Dedifferentiated amniotic fluid mesenchymal stem cell (primary cell): ENCODE results near the gene SRCAP.
"Not testable (repeated sequence)": the region's sequence is repeated elsewhere in the genome, so short reads cannot be mapped to it uniquely, and the experiment has no call there.

ENCODE experiments used
- DNase-seq: peaks from one replicate; pipeline ENCODE4 v3.0.0-alpha.2; 2016; ENCODE audit errors: extremely low spot score

The SRCAP gene

DNA sequence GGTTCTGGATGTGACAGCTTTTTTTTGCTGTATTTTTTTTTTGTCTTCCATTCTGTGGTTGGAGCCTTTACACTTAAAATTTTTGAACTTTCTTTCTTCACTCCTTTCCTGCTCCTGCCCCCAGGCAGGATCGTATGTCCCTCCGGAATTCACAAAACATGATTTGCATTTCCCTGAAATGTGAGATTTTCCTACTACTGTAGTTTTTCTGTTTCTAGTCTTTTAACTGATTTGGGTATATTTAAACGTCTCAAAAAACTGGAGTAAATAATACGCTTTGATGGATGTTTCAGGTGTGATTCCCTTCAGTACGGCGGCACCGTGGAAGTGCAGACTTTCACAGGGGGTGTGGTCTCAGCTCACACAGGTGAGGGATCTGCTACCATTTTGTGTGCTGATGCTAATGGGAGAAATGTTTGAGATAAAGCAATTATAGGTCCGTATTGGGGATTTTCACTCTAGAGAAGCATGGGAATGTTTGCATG, 686 bp downstream of the SRCAP start:
- DNase-seq, result no peak

DNA sequence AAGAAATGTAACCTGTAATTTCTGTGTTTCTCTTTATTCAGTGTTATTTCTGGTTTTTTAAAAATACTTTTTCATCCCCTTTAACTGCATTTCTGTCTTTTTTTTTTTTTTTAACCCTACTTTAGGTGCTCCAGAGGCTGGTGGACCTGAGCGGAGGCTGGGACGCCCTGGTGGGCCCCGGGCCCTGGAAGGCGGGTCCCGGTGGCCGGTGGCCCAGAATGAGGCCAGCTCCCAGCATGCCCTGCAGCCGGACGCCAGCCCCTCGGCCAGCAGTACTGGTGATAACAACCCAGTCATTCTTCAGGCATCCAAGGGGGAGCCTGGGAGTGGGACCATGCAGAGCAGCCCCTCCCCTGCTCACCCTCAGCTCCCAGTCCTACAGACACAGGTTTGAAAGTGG, 1.5 kb downstream of the SRCAP start:
- DNase-seq, result no peak

DNA sequence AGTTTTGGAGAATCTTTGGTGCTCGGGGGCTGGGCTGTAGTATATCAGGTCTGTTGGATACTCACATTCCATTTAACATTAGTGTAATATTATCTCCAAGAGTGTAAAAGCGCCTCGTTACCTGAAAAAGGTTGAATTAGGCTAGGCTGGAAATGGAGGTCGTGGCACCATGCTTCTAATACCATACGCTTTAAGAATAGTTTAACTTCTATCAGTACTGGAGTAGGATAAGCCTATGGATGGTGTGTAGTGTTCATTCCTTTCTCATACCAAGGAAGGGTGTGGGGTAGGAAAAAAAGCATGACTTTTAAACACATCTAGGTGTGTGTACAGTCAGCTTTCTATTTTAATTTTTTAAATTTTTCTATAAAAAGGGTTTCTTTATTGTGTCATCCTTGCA, 2.0 kb downstream of the SRCAP start:
- DNase-seq, result no peak

DNA sequence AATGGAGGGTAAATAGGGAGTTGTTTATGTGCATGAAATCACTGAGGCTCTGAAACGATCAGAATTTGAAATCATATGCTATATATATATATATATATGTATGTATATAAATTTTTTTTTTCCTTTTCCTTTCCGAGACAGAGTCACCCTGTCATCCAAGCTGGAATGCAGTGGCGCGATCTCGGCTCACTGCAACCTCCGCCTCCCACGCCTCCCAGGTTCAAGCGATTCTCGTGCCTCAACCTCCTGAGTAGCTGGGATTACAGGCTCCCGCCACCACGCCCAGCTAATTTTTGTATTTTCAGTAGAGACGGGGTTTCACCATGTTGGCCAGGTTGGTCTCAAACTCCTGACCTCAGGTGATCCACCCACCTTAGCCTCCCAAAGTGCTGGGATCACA, 4.1 kb downstream of the SRCAP start:
- not testable (repeated sequence) for DNase-seq

DNA sequence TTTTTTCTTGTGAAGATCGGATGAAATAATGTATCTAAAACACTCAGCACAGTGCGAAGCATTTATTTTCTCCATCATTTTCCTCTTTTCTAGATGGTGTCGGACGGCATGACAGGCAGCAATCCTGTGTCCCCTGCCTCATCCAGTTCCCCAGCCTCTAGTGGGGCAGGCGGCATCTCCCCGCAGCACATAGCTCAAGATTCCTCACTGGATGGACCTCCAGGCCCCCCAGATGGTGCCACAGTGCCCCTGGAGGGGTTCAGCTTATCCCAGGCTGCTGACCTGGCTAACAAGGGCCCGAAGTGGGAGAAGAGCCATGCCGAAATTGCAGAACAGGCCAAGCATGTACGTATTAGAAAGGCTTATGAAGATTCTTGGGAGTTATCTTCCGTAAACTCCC, 5.0 kb downstream of the SRCAP start:
- DNase-seq, result no peak

DNA sequence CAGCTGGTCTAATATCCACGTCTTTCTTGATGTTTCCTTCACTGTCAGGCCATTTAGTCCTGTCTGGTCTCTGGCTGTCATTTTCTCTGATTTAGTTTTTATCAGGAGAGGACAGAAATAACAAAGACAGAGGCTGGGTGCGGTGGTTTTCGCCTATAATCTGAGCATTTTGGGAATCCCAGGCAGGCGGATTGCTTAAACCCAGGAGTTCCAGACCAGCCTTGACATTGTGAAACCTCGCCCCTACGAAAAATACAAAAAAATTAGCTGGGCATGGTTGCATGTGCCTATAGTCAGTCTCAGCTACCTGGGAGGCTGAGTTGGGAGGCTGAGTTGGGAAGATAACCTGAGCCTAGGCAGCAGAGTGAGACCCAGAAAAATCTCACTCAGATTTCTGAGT, 7.1 kb downstream of the SRCAP start:
- DNase-seq, result no peak

DNA sequence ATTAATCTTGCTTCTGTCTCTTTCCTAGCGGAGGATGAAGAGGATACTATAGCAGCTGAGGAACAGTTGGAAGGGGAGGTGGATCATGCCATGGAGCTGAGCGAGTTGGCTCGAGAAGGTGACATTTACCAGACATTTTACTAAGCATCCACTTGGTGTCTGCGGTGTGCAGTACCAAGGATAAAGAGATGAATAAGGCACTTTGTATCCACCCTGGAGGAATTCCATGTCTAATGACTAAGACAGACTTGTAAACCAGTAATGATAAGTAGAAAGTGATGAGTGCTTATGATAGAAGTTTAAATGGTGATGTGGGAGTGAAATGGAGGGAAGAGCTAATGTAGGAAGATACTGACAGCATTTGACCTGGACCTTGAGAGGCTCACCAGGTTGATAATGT, 12.0 kb downstream of the SRCAP start:
- DNase-seq, result no peak

DNA sequence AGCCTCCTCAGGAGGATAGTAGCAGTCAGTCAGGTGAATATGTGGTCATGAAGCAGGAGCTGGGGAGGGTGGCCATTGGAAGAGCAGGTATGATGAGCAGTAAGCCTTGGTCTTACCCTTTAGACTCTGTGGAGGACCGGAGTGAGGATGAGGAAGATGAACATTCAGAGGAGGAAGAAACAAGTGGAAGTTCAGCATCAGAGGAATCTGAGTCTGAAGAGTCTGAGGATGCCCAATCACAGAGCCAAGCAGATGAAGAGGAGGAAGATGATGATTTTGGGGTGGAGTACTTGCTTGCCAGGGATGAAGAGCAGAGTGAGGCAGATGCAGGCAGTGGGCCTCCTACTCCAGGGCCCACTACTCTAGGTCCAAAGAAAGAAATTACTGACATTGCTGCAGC, 12.7 kb downstream of the SRCAP start:
- no peak for DNase-seq

DNA sequence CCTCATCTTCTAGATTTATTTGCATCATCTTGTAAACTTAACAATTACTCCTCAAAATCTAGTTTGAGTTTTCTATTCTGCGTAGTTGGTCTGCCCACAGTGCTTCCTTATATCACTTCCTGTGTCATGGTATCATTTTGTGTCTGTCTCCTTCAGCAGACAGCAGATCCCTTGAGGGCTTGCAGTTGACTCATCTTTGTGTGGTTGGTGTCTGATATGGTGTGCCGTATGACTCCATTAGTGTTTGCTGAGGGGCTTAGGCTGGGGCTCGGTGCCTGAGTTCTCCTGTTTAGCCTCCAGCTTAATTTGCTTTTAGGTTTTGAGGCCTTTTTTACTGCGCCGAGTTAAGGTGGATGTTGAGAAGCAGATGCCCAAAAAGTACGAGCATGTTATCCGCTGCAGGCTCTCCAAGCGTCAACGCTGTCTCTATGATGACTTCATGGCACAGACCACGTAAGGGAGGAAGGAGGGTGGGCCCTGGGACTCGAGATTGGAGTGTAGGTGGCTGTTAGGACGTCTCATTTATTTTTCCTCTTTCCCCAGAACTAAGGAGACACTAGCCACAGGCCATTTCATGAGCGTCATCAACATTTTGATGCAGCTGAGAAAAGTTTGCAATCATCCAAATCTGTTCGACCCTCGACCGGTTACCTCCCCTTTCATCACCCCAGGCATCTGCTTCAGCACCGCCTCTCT, 16.9 kb downstream of the SRCAP start:
- no peak for DNase-seq

DNA sequence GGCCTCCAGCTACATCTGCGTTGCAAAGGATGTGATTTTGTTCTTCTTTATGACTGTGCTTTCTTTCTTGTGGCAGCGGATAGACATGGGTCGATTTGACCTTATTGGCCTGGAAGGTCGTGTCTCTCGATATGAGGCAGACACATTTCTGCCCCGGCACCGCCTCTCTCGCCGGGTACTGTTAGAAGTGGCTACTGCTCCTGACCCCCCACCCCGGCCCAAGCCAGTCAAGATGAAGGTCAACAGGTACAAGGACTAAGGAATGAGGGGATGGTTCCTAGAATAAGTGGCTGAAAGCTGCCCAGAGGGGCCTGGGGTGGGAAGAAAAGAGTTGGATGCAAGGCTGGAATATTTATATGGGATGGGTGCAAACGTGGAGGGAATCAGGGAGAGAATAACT, 21.1 kb downstream of the SRCAP start:
- no peak for DNase-seq

DNA sequence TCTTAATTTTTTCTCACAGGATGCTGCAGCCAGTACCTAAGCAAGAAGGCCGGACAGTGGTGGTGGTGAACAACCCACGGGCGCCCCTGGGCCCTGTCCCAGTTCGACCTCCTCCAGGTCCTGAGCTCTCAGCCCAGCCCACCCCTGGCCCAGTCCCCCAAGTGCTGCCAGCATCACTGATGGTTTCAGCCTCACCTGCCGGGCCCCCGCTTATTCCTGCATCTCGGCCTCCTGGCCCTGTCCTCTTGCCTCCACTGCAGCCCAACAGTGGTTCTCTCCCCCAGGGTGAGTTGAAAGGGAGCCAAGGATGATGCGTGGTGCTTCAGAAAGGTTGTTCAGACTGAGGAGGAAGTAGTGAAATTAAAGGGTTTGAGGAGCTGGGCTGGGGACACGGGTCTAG, 21.7 kb downstream of the SRCAP start:
- no peak for DNase-seq

DNA sequence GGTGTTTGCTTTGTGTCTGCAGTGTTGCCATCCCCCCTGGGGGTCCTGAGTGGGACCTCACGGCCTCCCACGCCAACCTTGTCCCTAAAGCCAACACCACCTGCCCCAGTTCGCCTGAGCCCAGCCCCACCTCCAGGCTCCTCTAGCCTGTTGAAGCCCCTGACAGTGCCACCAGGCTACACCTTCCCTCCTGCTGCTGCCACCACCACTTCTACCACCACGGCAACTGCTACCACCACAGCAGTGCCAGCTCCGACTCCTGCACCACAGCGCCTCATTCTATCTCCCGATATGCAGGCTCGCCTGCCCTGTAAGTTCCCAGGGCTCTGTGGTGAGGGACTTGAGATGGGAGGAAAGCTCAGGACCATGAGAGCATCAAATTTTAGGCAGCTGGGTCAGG, 22.2 kb downstream of the SRCAP start:
- no peak for DNase-seq

DNA sequence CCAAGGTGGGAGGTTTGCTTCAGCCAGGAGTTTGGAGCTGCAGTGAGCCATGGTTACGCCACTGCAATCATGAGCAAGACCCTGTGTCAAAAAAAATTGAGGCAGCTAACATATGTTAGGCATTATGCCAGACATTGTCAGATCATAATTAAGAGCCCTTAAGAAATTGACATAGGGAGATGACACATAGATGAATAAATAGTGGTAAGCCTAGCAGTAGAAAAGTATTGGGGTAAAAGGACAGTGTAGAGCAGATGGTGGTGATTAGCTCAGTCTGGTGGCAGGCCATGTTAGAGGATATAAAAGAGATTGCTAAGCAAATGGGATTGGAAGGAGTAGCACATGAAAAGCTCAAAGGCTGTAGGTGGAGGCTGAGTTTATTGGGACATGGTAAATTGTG, 22.6 kb downstream of the SRCAP start:
- no peak for DNase-seq

DNA sequence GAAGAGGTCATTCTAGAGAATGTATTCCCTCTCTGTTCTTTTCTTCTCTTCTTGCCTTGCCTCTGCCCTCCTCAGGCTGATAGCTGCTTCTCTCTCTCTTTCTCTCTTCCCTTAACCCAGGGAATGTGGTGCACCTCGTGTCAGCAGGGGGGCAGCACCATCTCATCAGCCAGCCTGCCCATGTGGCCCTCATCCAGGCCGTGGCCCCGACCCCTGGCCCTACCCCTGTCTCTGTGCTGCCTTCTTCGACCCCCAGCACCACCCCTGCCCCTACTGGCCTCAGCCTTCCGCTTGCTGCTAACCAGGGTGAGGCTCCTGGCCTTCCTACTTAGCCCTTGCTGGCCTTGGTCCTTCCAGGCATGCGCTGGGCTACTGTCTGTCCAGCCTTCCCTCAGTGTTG, 23.5 kb downstream of the SRCAP start:
- no peak for DNase-seq

DNA sequence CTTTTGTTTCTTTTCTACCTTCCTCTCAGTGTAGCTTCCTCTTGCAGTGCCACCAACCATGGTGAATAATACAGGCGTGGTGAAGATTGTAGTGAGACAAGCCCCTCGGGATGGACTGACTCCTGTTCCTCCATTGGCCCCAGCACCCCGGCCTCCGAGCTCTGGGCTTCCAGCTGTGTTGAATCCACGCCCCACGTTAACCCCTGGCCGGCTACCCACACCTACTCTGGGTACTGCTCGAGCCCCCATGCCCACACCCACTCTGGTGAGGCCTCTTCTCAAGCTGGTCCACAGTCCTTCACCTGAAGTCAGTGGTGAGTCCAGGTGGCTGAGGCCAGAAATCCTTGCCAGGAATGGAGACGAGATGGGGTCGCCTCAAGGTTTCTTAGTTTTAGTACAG, 23.9 kb downstream of the SRCAP start:
- no peak for DNase-seq

DNA sequence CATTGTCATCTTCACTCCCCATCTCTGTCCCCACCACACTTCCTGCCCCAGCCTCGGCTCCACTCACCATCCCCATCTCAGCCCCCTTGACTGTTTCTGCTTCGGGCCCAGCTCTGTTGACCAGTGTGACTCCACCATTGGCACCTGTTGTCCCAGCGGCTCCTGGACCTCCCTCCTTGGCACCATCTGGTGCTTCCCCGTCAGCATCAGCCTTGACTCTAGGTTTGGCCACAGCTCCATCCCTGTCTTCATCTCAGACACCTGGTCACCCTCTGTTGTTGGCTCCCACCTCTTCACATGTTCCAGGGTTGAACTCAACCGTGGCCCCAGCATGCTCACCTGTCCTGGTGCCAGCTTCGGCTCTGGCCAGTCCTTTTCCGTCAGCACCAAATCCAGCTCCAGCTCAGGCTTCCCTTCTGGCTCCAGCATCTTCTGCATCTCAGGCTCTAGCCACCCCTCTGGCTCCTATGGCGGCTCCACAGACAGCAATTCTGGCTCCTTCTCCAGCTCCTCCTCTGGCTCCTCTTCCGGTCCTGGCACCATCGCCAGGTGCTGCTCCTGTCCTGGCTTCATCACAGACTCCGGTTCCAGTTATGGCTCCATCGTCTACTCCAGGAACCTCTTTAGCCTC, 24.9 kb downstream of the SRCAP start:
- DNase-seq, result no peak

DNA sequence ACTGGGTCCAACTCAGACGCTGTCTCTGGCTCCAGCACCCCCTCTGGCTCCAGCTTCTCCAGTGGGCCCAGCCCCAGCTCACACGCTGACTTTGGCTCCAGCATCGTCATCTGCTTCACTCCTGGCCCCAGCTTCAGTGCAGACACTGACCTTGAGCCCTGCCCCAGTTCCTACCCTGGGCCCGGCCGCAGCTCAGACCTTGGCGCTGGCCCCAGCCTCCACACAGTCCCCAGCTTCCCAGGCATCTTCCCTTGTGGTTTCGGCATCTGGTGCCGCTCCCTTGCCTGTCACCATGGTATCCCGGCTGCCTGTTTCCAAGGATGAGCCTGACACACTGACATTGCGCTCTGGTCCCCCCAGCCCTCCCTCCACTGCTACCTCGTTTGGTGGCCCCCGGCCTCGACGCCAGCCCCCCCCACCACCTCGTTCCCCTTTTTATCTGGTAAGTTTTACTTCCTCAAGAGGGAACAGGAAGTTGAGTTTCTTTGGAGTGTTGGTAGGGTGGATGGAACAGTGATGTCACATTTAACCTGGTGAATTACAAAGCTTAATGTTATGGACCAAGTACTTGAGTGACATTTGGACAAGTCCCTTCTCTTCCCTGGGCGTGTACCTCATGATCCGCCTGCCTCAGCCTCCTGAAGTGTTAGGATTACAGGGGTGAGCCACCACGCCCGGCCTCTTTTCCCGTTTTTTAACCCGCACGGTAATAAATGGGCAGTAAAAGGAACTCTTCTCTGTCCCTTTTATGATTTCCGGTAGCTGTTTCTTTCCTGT, 25.9 kb downstream of the SRCAP start:
- no peak for DNase-seq

DNA sequence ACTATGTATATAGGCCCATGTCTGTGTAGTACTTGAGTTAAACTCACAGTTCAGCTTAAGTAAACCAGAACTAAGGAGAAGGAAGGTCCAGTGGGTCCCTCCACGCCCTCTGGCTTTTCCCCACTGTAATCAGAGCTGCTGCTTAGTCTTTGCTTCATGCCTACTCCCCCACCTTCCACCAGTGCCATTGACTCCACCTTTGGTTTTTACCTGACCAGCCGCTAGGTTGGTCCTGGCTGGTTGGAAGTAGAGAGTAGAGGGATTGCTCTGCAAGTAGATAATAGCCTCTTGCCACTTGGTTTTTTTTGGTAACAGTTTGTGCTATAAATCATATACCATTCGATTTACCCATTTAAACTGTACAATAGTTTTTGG, 26.4 kb downstream of the SRCAP start:
- DNase-seq, result no peak

DNA sequence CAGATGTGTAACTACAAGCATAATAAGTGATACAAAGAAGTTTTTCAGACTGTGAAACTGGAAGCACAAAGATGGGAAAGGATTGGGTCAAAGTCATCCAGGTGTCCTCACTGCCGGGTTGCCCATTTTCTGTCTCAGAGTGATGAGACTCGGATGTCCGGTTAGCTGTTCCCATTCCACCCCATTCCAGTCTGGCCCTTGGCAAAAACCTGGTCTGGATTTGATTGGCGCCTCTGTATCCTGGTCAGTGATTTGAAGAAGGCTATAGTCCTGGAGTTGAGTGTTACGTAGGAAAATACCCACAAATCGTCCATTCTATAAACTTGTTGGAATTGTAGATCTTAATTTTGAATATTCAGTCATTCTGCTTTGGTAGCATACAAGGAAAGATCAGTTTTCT, 29.4 kb downstream of the SRCAP start:
- DNase-seq, result no peak

DNA sequence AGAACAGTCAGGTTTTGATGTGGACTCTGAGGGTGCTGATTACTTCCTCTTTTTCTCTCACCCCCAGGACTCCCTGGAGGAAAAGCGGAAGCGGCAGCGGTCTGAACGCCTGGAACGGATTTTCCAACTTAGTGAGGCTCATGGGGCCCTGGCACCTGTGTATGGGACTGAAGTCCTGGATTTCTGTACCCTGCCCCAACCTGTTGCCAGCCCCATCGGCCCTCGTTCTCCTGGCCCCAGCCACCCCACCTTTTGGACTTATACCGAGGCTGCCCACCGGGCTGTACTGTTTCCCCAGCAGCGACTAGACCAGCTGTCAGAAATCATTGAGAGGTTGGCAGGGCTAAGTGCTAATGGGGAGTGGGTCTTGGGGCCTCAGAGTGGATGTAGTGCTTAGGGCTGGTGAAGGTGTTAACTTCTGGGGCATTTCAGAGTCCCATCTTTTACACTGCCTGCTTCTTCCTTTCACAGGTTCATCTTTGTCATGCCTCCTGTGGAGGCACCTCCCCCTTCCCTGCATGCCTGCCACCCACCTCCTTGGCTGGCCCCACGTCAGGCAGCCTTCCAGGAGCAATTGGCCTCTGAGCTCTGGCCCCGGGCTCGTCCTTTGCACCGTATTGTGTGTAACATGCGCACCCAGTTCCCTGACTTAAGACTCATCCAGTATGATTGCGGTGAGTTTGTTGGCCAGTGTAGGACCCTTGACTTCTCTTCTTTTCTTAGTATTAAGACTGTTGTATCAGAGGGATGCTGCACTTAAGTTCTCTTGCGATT, 30.1 kb downstream of the SRCAP start:
- no peak for DNase-seq

DNA sequence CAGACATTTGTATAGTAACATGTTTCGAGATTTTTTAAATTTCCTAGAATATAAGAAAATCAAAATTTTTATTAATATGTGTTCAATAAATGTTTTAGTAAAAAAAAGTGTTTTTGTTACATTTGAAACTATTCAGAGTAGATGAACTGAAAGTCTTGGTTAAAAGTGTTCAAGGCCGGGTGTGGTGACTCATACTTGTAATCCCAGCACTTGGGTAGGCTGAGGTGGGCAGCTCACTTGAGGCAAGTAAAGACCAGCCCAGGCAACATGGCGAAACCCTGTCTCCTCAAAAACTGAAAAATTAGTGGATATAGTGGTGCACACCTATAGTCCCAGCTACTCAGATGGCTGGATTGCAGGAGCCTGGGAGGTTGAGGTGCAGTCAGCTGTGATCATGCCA, 32.4 kb downstream of the SRCAP start:
- DNase-seq, result no peak
